Spleen (tissue), 11 donors: Measurements from ENCODE around the gene RPL7L1. TPM values are rescaled to one million over a fixed set of nuclear protein-coding genes. Genes with fewer than 3 reads are reported as not detected.
A peak's percentile ranks its signal among the peaks of the same experiment; 100 is the strongest.

Source experiments
- DNase-seq: peaks from one replicate; pipeline ENCODE4 v3.0.0-alpha.2; 2020
- H3K27ac ChIP-seq, 8 donors: fragments of 200-600 bp; sonication (generic) in 7 of 8; 1 replicate in 4 of 8; 2 replicates in 4 of 8; pipeline versions ENCODE4 v1.5.0 to v1.8.0; 2016 to 2021; ENCODE audit warnings: inconsistent platforms in 4 of 8, mild to moderate bottlenecking in 4 of 8, moderate library complexity in 1 of 8
- H3K27me3 ChIP-seq, 7 donors: fragments of 200-600 bp; sonication (generic) in 6 of 7; replicated peaks in 1 of 7; 1 replicate in 4 of 7; 2 replicates in 3 of 7; pipeline versions ENCODE4 v1.5.0 to v1.8.0; 2016 to 2021; ENCODE audit warnings: inconsistent platforms in 3 of 7, mild to moderate bottlenecking in 1 of 7
- H3K36me3 ChIP-seq, 6 donors: fragments of 200-600 bp; sonication (generic) in 5 of 6; 1 replicate in 4 of 6; 2 replicates in 2 of 6; pipeline versions ENCODE4 v1.5.0 to v1.8.0; 2016 to 2021; ENCODE audit warnings: inconsistent platforms in 2 of 6
- H3K4me1 ChIP-seq, 6 donors: fragments of 200-600 bp; sonication (generic) in 5 of 6; 1 replicate in 3 of 6; 2 replicates in 3 of 6; pipeline versions ENCODE4 v1.5.0 to v1.8.0; 2016 to 2021; ENCODE audit warnings: inconsistent platforms in 3 of 6
- H3K4me3 ChIP-seq, 8 donors: fragments of 200-600 bp; sonication (generic) in 7 of 8; 1 replicate in 4 of 8; 2 replicates in 4 of 8; pipeline versions ENCODE4 v1.5.0 to v1.8.0; 2016 to 2021; ENCODE audit warnings: inconsistent platforms in 4 of 8, mild to moderate bottlenecking in 4 of 8, moderate library complexity in 2 of 8
- H3K9me3 ChIP-seq, 8 donors: fragments of 200-600 bp; sonication (generic) in 7 of 8; 1 replicate in 4 of 8; 2 replicates in 4 of 8; pipeline versions ENCODE4 v1.5.0 to v1.8.0; 2016 to 2021; ENCODE audit warnings: inconsistent platforms in 4 of 8
- CTCF ChIP-seq, 11 experiments: fragments of 200-600 bp in 7 of 11; fragments of 450-650 bp in 4 of 11; sonication (generic) in 4 of 11; IDR thresholded peaks in 8 of 11; conservative IDR thresholded peaks in 3 of 11; 1 replicate in 7 of 11; 2 replicates in 4 of 11; pipeline versions ENCODE4 v1.4.0 to v1.8.0; 2016 to 2021; ENCODE audit warnings: antibody characterized with exemption in 11 of 11, inconsistent platforms in 4 of 11, mild to moderate bottlenecking in 1 of 11
- POLR2A ChIP-seq, 3 donors: fragments of 450-650 bp; IDR thresholded peaks; one replicate each; pipeline ENCODE4 v1.5.1; 2017; ENCODE audit warnings: antibody characterized with exemption in 3 of 3, mild to moderate bottlenecking in 1 of 3
- POLR2AphosphoS5 ChIP-seq, 3 donors: sonication (generic); formaldehyde crosslinking; IDR thresholded peaks; one replicate each; pipeline ENCODE4 v1.5.1; 2017; ENCODE audit warnings: antibody characterized with exemption in 3 of 3
- WGBS, 5 donors: extraction: QIAGEN DNeasy Blood & Tissue Kit in 3 of 5; methylation state at CpG; one replicate each; pipeline versions ENCODE4 v1.1.5 to v1.1.7; 2013 to 2018; 5-methylcytosine and 5-hydroxymethylcytosine counted together
- intact Hi-C: fragments of 100-400 bp; cut with DNase I; formaldehyde crosslinking; loops from one replicate; pipeline ENCODE4 v1.15.0; 2023; ENCODE audit warnings: low total_unique reads
- polyA plus RNA-seq, 3 donors: library from polyadenylated mRNA; stranded (reverse); fragments of 200-250 nt; gene quantifications; one replicate each; pipeline ENCODE4 v1.2.1, GENCODE V29; 2013
- total RNA-seq, 7 donors: library from RNA; depleted of rRNA in 3 of 7; stranded (reverse); fragments of >200 nt in 3 of 7; fragmentation: NEBNext Ultra II Directional in 4 of 7; extraction: Animal tissue kit (Norgen Biotek cat#: 25700) in 4 of 7; gene quantifications; one replicate each; pipeline versions ENCODE4 v1.1.0 to v1.2.1, GENCODE V29; 2016 to 2021
- donor health status: healthy with polysubstance abuse.
- donor health status: DM: no; HTN: no; CAD: no; lungs with moderate emphysema.
- donor health status: DM: no; HTN: no; CAD: no.
- donor health status: Bipolar disorder and iron deficiency.
- donor health status: healthy.
- donor health status: DM: no; HTN: no; CAD: no.
- donor health status: DM: yes; HTN: yes; CAD: no.

Gene RPL7L1
- total and polyA plus RNA-seq, 10 donors = 27.6 to 92.4 (median 66.9) TPM

- no peak for DNase-seq
- Histone ChIP-seq H3K36me3 (no peaks in the 10 kb centered on the region), H3K27me3 (no peaks in the 10 kb centered on the region), H3K27ac (peak overlapping the region in 1 of 8 donors; percentile 11), H3K9me3 (no peaks in the 10 kb centered on the region), H3K4me1 (peaks cover under 1 to 37% (median 23%) of the 10 kb centered on the region in 6 donors), H3K4me3 (peak overlapping the region in 1 of 8 donors; percentile 17)
- TF ChIP-seq POLR2A (IDR thresholded peaks at IDR 0.05) (no peak), CTCF (IDR thresholded peaks at IDR 0.05 in 8 of 11, conservative IDR thresholded peaks at IDR 0.05 in 3 of 11) (no peak)
- intact Hi-C loops = no loop called here
- WGBS, 5 donors = 72 to 89% (median 81%) methylated on average over 4 to 23 of the region's 23 CpGs
Measured at GRCh38 chr6:42925248-42925857, 45.9 kb downstream of the RPL7L1 start.

- peak; percentile 42 to 82 (median 77) for TF ChIP-seq POLR2A (IDR thresholded peaks at IDR 0.05)
- TF ChIP-seq POLR2AphosphoS5 (IDR thresholded peaks at IDR 0.05) = peak; percentile 86 to 96 (median 94)
- TF ChIP-seq CTCF (IDR thresholded peaks at IDR 0.05 in 8 of 11, conservative IDR thresholded peaks at IDR 0.05 in 3 of 11) = peak in 5 of 11 experiments; percentile 6 to 33 (median 13)
- Histone ChIP-seq H3K27ac (peak within 1 kb of the TSS; percentile 92 to 99 (median 94)), H3K4me3 (peak within 1 kb of the TSS; percentile 51 to 100 (median 92)), H3K36me3 (peaks cover 0 to 31% (median 6%) of the 10 kb centered on the region in 6 donors), H3K27me3 (no peaks in the 10 kb centered on the region), H3K9me3 (no peaks in the 10 kb centered on the region), H3K4me1 (peaks cover 36 to 62% (median 56%) of the 10 kb centered on the region in 6 donors)
- intact Hi-C loops = no loop called here
- 0 to 1% (median 0%) methylated on average over 40 to 63 of the region's 63 CpGs for WGBS, 5 donors
- peak; percentile 100 for DNase-seq
Measured at GRCh38 chr6:42928986-42929820, 49.8 kb downstream of the RPL7L1 start, which contains the start of gene CNPY3. CNPY3 (plus strand) TSS chr6:42929480; CDS start chr6:42929571, 91 bp downstream.

- Histone ChIP-seq H3K27me3 (no peaks in the 10 kb centered on the region), H3K4me3 (peak overlapping the region; percentile 51 to 100 (median 92)), H3K27ac (peak overlapping the region; percentile 92 to 99 (median 94)), H3K36me3 (peaks cover 0 to 37% (median 13%) of the 10 kb centered on the region in 6 donors), H3K9me3 (no peaks in the 10 kb centered on the region), H3K4me1 (peaks cover 39 to 69% (median 63%) of the 10 kb centered on the region in 6 donors)
- intact Hi-C loops = no loop called here
- no peak for TF ChIP-seq CTCF (IDR thresholded peaks at IDR 0.05 in 8 of 11, conservative IDR thresholded peaks at IDR 0.05 in 3 of 11)
- TF ChIP-seq POLR2AphosphoS5 (IDR thresholded peaks at IDR 0.05) = peak in 1 of 3 donors; percentile 80
- TF ChIP-seq POLR2A (IDR thresholded peaks at IDR 0.05) = peak in 1 of 3 donors; percentile 44
- 0 to 1% (median 0%) methylated on average over 16 of the region's 16 CpGs for WGBS, 5 donors
- DNase-seq = peak; percentile 87
Measured at GRCh38 chr6:42929821-42930360, 50.5 kb downstream of the RPL7L1 start.
